ENCODE results near the gene ACSF2.

Gene ACSF2

GRCh38 chr17:50440838-50441829 lies 15.1 kb downstream of the ACSF2 start:
- H3K4me1 ChIP-seq (ENCODE audit: control insufficient read depth, insufficient read depth, low read length): peaks cover 8% of the 10 kb centered on the region
- H3K27me3 ChIP-seq (ENCODE audit: control insufficient read depth, insufficient read depth, low read length): no peaks in the 10 kb centered on the region
- H3K9ac ChIP-seq (ENCODE audit: low read depth, low read length): no peak overlapping the region
- no peak overlapping the region for H3K4me3 ChIP-seq (ENCODE audit: low read depth, low read length)
- H3K36me3 ChIP-seq (ENCODE audit: control insufficient read depth, insufficient read depth, low read length): no peaks in the 10 kb centered on the region
- H3K9me3 ChIP-seq (ENCODE audit: control insufficient read depth, insufficient read depth, low read length): no peaks in the 10 kb centered on the region
- H3K27ac ChIP-seq (ENCODE audit: low read depth, low read length): no peak overlapping the region

- H3K9ac ChIP-seq (ENCODE audit: low read depth, low read length): no peak overlapping the region
- H3K27ac ChIP-seq (ENCODE audit: low read depth, low read length): no peak overlapping the region
- H3K36me3 ChIP-seq (ENCODE audit: control insufficient read depth, insufficient read depth, low read length): no peaks in the 10 kb centered on the region
- H3K4me3 ChIP-seq (ENCODE audit: low read depth, low read length): no peak overlapping the region
- peaks cover 8% of the 10 kb centered on the region for H3K4me1 ChIP-seq (ENCODE audit: control insufficient read depth, insufficient read depth, low read length)
- no peaks in the 10 kb centered on the region for H3K27me3 ChIP-seq (ENCODE audit: control insufficient read depth, insufficient read depth, low read length)
- no peaks in the 10 kb centered on the region for H3K9me3 ChIP-seq (ENCODE audit: control insufficient read depth, insufficient read depth, low read length)
These were observed 17.5 kb downstream of the ACSF2 start for GRCh38 chr17:50443505-50443974.

DNA sequence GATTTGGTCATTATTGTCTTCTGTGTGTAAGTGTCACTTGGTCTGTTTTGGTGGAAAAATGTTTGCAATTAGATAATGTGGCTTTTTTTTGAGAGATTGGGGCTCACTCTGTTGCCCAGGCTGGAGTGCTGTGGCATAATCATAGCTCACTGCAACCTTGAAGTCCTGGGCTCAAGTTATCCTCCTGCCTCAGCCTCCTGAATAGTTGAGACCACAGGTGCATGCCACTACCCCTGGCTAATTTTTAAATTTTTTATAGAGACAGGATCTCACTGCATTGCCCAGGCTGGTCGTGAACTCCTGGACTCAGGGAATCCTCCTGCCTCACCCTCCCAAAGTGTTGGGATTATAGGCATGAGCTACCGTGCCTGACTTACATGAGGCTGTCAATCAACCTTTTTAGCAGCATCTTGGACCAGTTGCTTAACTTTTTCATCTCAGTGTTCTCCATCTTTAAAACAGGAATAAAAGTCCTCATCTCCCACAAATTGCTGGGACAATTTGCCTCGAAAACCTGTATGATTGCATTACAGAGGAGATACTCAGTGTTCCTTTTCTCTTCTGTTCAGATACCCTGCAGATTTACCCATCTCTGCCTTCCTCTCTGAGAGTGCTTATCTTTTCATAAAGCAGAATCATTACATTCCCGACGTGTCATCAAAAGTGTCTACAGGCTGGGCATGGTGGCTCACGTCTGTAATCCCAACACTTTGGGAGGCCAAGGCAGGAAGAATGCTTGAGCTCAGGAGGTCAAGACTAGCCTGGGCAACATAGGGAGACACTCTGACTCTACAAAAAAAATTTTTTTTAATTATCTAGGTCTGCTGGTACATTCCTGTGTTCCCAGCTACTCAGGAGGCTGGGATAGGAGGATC lies 19.1 kb downstream of the ACSF2 start:
- Histone ChIP-seq H3K9ac (ENCODE audit: low read depth, low read length) (no peak overlapping the region), H3K4me3 (ENCODE audit: low read depth, low read length) (no peak overlapping the region), H3K36me3 (ENCODE audit: control insufficient read depth, insufficient read depth, low read length) (no peaks in the 10 kb centered on the region), H3K4me1 (ENCODE audit: control insufficient read depth, insufficient read depth, low read length) (peaks cover 8% of the 10 kb centered on the region), H3K9me3 (ENCODE audit: control insufficient read depth, insufficient read depth, low read length) (no peaks in the 10 kb centered on the region), H3K27me3 (ENCODE audit: control insufficient read depth, insufficient read depth, low read length) (no peaks in the 10 kb centered on the region), H3K27ac (ENCODE audit: low read depth, low read length) (no peak overlapping the region)

DNA sequence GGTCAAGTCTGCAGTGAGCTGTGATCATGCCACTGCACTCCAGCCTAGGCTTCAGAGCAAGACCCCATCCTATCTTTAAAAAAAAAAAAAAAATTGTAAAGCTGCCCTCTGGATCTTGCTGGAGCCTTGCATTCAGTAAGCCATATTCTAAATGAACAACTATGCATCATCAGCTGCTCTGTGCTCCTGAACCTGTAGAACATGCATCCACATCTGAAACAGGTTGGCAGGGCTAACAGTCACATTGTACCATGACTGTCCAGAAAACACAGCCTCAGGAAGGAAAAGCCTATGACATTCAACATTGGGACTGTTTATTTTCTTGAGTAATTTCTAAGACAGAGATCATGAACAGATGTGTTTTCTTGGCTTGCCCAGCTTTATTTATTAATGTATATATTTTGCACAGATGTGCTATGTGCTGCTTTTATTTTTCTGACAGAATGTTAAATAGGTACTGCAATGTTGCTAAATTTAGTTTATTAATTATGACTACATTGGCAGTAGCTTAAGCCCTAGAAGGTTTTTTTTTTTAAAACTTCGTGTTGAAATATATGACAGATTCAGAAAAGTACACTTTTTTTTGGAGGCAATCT lies 19.8 kb downstream of the ACSF2 start:
- H3K27ac ChIP-seq (ENCODE audit: low read depth, low read length): no peak overlapping the region
- no peaks in the 10 kb centered on the region for H3K27me3 ChIP-seq (ENCODE audit: control insufficient read depth, insufficient read depth, low read length)
- H3K4me1 ChIP-seq (ENCODE audit: control insufficient read depth, insufficient read depth, low read length): peaks cover 8% of the 10 kb centered on the region; the same call in 1 of the 2 replicates

DNA sequence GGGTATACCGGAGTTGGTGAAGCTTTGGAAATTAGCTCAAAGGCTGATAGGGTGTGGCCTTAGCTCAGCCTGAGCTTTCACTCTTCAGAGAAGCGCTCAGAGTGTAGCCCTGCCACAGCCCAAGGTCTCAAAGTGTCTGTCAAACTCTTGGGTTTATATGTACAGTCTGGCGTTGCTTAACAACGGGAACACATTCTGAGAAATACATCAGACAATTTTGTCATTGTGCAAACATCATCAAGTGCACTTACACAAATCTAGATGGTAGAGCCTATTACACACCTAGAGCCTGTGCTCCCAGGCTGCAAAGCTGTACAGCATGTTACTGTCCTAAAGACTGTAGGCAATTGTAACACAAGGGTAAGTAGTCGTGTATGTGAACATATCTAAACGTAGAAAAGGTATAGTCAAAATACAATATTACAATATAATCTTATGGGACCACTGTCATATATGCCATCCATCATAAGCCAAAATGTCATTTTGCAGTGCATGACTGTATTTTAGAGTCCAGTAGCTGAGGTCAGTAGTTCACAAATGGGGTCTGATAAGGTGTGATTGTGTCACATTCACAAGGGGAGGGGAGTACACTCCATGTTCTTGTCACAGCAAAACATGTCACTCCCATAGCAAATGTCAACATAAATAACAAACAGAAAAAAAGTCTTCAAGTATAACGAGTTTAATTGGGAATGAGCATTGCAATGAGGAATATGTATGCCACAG lies 22.0 kb downstream of the ACSF2 start:
- H3K4me3 ChIP-seq (ENCODE audit: low read depth, low read length): no peak overlapping the region
- no peaks in the 10 kb centered on the region for H3K36me3 ChIP-seq (ENCODE audit: control insufficient read depth, insufficient read depth, low read length)
- no peak overlapping the region for H3K9ac ChIP-seq (ENCODE audit: low read depth, low read length)
- H3K27me3 ChIP-seq (ENCODE audit: control insufficient read depth, insufficient read depth, low read length): no peaks in the 10 kb centered on the region
- H3K27ac ChIP-seq (ENCODE audit: low read depth, low read length): no peak overlapping the region
- peaks cover 8% of the 10 kb centered on the region; the same call in 1 of the 2 replicates for H3K4me1 ChIP-seq (ENCODE audit: control insufficient read depth, insufficient read depth, low read length)
- H3K9me3 ChIP-seq (ENCODE audit: control insufficient read depth, insufficient read depth, low read length): no peaks in the 10 kb centered on the region

More for the DNA sequence above, 19.8 kb downstream of the ACSF2 start:
- no peak overlapping the region for H3K4me3 ChIP-seq (ENCODE audit: low read depth, low read length)
- H3K9ac ChIP-seq (ENCODE audit: low read depth, low read length): no peak overlapping the region
- H3K9me3 ChIP-seq (ENCODE audit: control insufficient read depth, insufficient read depth, low read length): no peaks in the 10 kb centered on the region
- no peaks in the 10 kb centered on the region for H3K36me3 ChIP-seq (ENCODE audit: control insufficient read depth, insufficient read depth, low read length)

- no peaks in the 10 kb centered on the region for H3K36me3 ChIP-seq (ENCODE audit: control insufficient read depth, insufficient read depth, low read length)
- H3K9me3 ChIP-seq (ENCODE audit: control insufficient read depth, insufficient read depth, low read length): no peaks in the 10 kb centered on the region
- peaks cover 2% of the 10 kb centered on the region; the same call in 1 of the 2 replicates for H3K4me1 ChIP-seq (ENCODE audit: control insufficient read depth, insufficient read depth, low read length)
- no peak overlapping the region for H3K4me3 ChIP-seq (ENCODE audit: low read depth, low read length)
- no peaks in the 10 kb centered on the region for H3K27me3 ChIP-seq (ENCODE audit: control insufficient read depth, insufficient read depth, low read length)
- no peak overlapping the region for H3K9ac ChIP-seq (ENCODE audit: low read depth, low read length)
- no peak overlapping the region for H3K27ac ChIP-seq (ENCODE audit: low read depth, low read length)
These were observed 22.6 kb downstream of the ACSF2 start for GRCh38 chr17:50448643-50449042.

GRCh38 chr17:50451943-50452629 lies 26.1 kb downstream of the ACSF2 start:
- no peak overlapping the region for H3K9ac ChIP-seq (ENCODE audit: low read depth, low read length)
- no peaks in the 10 kb centered on the region for H3K27me3 ChIP-seq (ENCODE audit: control insufficient read depth, insufficient read depth, low read length)
- no peaks in the 10 kb centered on the region for H3K36me3 ChIP-seq (ENCODE audit: control insufficient read depth, insufficient read depth, low read length)
- H3K4me3 ChIP-seq (ENCODE audit: low read depth, low read length): no peak overlapping the region
- H3K27ac ChIP-seq (ENCODE audit: low read depth, low read length): no peak overlapping the region
- no peaks in the 10 kb centered on the region for H3K9me3 ChIP-seq (ENCODE audit: control insufficient read depth, insufficient read depth, low read length)
- H3K4me1 ChIP-seq (ENCODE audit: control insufficient read depth, insufficient read depth, low read length): no peaks in the 10 kb centered on the region

GRCh38 chr17:50452630-50453300 lies 26.7 kb downstream of the ACSF2 start:
- Histone ChIP-seq H3K9ac (ENCODE audit: low read depth, low read length) (no peak overlapping the region), H3K4me3 (ENCODE audit: low read depth, low read length) (no peak overlapping the region)

DNA sequence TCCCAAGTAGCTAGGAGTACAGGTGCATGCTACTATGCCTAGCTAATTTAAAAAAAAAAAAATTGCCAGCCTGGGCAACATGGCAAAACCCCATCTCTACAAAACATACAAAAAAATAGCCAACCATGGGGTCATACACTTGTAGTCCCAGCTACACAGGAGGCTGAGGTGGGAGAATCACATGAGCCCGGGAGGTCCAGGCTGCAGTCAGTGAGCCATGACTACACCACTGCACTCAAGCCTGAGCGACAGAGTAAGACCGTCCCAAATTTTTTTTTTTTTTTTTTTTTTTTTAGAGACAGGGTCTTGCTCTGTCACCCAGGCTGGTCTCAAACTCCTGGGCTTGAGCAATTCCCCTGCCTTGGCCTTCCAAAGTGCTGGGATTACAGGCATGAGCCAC lies 27.9 kb downstream of the ACSF2 start:
- Histone ChIP-seq H3K4me3 (ENCODE audit: low read depth, low read length) (no peak overlapping the region), H3K9ac (ENCODE audit: low read depth, low read length) (no peak overlapping the region), H3K4me1 (ENCODE audit: control insufficient read depth, insufficient read depth, low read length) (no peaks in the 10 kb centered on the region), H3K27me3 (ENCODE audit: control insufficient read depth, insufficient read depth, low read length) (no peaks in the 10 kb centered on the region), H3K27ac (ENCODE audit: low read depth, low read length) (no peak overlapping the region), H3K9me3 (ENCODE audit: control insufficient read depth, insufficient read depth, low read length) (no peaks in the 10 kb centered on the region), H3K36me3 (ENCODE audit: control insufficient read depth, insufficient read depth, low read length) (no peaks in the 10 kb centered on the region)

More at GRCh38 chr17:50452630-50453300, 26.7 kb downstream of the ACSF2 start:
- no peaks in the 10 kb centered on the region for H3K27me3 ChIP-seq (ENCODE audit: control insufficient read depth, insufficient read depth, low read length)
- H3K9me3 ChIP-seq (ENCODE audit: control insufficient read depth, insufficient read depth, low read length): no peaks in the 10 kb centered on the region
- H3K4me1 ChIP-seq (ENCODE audit: control insufficient read depth, insufficient read depth, low read length): no peaks in the 10 kb centered on the region
- H3K27ac ChIP-seq (ENCODE audit: low read depth, low read length): no peak overlapping the region
- H3K36me3 ChIP-seq (ENCODE audit: control insufficient read depth, insufficient read depth, low read length): no peaks in the 10 kb centered on the region

Data from HUES48 (cell line).